Body of pancreas (tissue), 4 donors: ENCODE measurements around the gene WWTR1.

ENCODE experiments used
- POLR2A ChIP-seq, 3 donors: fragments of 450-650 bp; IDR thresholded peaks; one replicate each; pipeline ENCODE4 v1.6.1; 2016; ENCODE audit warnings: antibody characterized with exemption in 3 of 3, mild to moderate bottlenecking in 2 of 3
- TF ChIP-seq, protein P1 (sequence below), 7 experiments: fragments of 450-650 bp in 4 of 7; fragments of 200-600 bp in 3 of 7; sonication (generic) in 3 of 7; IDR thresholded peaks; one replicate each; pipeline ENCODE4 v1.5.1; 2016 to 2019; ENCODE audit warnings: antibody characterized with exemption in 7 of 7

DNA sequence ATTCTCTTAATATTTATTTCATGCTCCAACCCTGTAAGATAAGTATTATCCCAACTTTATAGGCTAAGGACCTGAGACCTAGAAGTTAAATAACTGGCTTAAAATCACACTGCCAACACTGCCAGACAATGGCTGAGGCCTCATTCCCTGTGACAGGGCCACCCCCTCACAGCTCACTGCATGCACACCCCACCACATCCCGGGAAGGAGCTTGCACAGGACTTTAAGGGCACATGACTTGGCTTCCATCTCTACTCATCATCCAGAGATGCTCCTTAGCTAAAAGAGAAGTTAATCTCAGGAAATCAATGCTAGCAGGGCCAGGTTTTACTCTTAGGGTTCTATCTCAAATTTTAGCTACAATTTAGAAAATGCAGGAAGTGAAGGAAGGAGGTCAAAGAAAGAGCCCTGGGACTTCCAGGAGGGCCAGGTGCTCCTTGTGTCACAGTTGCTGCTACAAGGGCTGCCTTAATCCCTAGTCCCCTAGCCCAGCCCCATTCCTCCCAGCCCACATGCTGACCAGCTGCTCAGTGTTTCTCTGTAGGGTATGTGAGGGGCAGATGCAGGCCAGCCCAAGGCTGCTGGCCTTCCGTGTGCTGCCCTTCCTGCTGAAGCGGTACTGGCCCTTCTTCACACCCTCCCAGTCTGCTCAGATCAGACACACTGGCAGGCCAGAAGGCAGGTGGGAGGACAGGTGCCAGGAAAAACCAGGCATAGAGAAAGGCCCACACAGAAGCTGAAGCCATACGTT, 53.5 kb downstream of the WWTR1 start:
- TF ChIP-seq, protein P1, sequence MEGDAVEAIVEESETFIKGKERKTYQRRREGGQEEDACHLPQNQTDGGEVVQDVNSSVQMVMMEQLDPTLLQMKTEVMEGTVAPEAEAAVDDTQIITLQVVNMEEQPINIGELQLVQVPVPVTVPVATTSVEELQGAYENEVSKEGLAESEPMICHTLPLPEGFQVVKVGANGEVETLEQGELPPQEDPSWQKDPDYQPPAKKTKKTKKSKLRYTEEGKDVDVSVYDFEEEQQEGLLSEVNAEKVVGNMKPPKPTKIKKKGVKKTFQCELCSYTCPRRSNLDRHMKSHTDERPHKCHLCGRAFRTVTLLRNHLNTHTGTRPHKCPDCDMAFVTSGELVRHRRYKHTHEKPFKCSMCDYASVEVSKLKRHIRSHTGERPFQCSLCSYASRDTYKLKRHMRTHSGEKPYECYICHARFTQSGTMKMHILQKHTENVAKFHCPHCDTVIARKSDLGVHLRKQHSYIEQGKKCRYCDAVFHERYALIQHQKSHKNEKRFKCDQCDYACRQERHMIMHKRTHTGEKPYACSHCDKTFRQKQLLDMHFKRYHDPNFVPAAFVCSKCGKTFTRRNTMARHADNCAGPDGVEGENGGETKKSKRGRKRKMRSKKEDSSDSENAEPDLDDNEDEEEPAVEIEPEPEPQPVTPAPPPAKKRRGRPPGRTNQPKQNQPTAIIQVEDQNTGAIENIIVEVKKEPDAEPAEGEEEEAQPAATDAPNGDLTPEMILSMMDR (IDR thresholded peaks at IDR 0.05) = no peak
- TF ChIP-seq POLR2A (IDR thresholded peaks at IDR 0.05) = no peak
